ENCODE results near the gene GNAL. TPM values are rescaled to one million over a fixed set of nuclear protein-coding genes. Genes with fewer than 3 reads are reported as not detected.

The GNAL gene
- total RNA-seq, 1 experiment from 2014 or later = 0.06 TPM

DNA sequence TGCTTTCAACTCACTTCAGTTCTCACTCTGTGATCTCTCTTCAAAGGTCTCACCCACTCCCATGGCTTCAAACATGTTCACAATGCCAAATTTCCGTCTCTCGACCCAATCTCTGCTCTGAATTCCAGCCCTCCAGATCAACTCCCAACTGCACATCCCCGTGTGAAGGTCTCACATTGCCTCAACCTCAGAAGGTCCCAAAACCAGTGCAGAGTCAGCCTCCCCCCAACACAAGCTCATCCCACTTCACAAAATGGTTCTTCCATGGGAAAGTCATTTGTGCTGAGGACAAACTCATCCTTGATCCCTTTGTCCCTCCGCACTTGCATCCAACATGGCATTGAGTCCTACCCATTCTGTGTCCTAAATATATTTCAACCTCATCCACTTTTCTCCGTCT is 31.0 kb upstream of the GNAL start:
- CTCF ChIA-PET = no interaction called here
- no peak overlapping the region for H3K27ac ChIP-seq (ENCODE audit: low read depth, low read length, poor library complexity, severe bottlenecking)
- no peaks in the 10 kb centered on the region for H3K36me3 ChIP-seq (ENCODE audit: insufficient read depth, low read length, poor library complexity, severe bottlenecking)
- peaks cover 79% of the 10 kb centered on the region for H3K27me3 ChIP-seq (replicated peaks; ENCODE audit: insufficient read depth, low read depth, low read length, poor library complexity)
- H3K4me1 ChIP-seq (ENCODE audit: insufficient read depth, low read length, poor library complexity, severe bottlenecking) = no peaks in the 10 kb centered on the region
- DNase-seq (ENCODE audit: low spot score) = no peak
- no peaks in the 10 kb centered on the region for H3K9me3 ChIP-seq (ENCODE audit: low read depth, low read length, poor library complexity, severe bottlenecking)
- no peak for TF ChIP-seq EZH2 (IDR thresholded peaks at IDR 0.05; ENCODE audit: borderline replicate concordance, low read depth, low read length, poor library complexity, severe bottlenecking)
- TF ChIP-seq, protein P1, sequence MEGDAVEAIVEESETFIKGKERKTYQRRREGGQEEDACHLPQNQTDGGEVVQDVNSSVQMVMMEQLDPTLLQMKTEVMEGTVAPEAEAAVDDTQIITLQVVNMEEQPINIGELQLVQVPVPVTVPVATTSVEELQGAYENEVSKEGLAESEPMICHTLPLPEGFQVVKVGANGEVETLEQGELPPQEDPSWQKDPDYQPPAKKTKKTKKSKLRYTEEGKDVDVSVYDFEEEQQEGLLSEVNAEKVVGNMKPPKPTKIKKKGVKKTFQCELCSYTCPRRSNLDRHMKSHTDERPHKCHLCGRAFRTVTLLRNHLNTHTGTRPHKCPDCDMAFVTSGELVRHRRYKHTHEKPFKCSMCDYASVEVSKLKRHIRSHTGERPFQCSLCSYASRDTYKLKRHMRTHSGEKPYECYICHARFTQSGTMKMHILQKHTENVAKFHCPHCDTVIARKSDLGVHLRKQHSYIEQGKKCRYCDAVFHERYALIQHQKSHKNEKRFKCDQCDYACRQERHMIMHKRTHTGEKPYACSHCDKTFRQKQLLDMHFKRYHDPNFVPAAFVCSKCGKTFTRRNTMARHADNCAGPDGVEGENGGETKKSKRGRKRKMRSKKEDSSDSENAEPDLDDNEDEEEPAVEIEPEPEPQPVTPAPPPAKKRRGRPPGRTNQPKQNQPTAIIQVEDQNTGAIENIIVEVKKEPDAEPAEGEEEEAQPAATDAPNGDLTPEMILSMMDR (conservative IDR thresholded peaks at IDR 0.05; ENCODE audit: low read depth, low read length) = no peak
- no peak overlapping the region for H3K4me3 ChIP-seq (ENCODE audit: low read depth, low read length, poor library complexity, severe bottlenecking)
- no TSS peak for BruUV-seq (replicated peaks)
- POLR2A ChIA-PET (ENCODE audit: low non-redundant PET) = no interaction called here
- intact Hi-C loops (cut with micrococcal nuclease; ENCODE audit: unreplicated experiment) = loop anchor here (5.0 to 10.0 kb wide), 4 partner anchors 69 to 579 kb away; no protein-coding TSS in a partner anchor

DNA sequence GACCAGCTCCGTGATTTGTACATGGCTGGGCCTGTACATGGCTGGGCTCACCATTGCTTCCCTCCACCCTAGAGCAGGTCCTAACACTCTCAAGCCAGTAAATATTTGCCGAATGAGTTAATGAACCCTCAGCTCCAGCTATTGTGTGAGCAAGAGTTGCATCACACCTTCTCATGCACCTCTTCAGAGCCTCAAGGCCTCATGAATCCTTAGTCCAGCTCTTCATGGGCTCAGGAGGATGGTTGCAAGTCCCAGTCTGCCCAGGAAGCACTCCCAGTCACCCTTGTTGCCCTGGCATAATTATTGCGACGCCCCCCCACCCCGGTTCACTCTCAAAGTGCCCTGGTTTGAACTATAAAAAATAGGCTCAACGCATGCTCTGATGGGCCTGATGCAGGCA is 30.1 kb upstream of the GNAL start:
- ChIA-PET CTCF (no interaction called here), POLR2A (ENCODE audit: low non-redundant PET) (no interaction called here)
- Histone ChIP-seq H3K36me3 (ENCODE audit: insufficient read depth, low read length, poor library complexity, severe bottlenecking) (no peaks in the 10 kb centered on the region), H3K9me3 (ENCODE audit: low read depth, low read length, poor library complexity, severe bottlenecking) (no peaks in the 10 kb centered on the region), H3K27me3 (replicated peaks; ENCODE audit: insufficient read depth, low read depth, low read length, poor library complexity) (peaks cover 79% of the 10 kb centered on the region), H3K4me1 (ENCODE audit: insufficient read depth, low read length, poor library complexity, severe bottlenecking) (no peaks in the 10 kb centered on the region), H3K4me3 (ENCODE audit: low read depth, low read length, poor library complexity, severe bottlenecking) (no peak overlapping the region), H3K27ac (ENCODE audit: low read depth, low read length, poor library complexity, severe bottlenecking) (no peak overlapping the region)
- no TSS peak for BruUV-seq (replicated peaks)
- no peak for TF ChIP-seq EZH2 (IDR thresholded peaks at IDR 0.05; ENCODE audit: borderline replicate concordance, low read depth, low read length, poor library complexity, severe bottlenecking)
- TF ChIP-seq, protein P1 (conservative IDR thresholded peaks at IDR 0.05; ENCODE audit: low read depth, low read length) = no peak
- intact Hi-C loops (cut with micrococcal nuclease; ENCODE audit: unreplicated experiment) = loop anchor here (5.0 to 10.0 kb wide), 4 partner anchors 68 to 578 kb away; no protein-coding TSS in a partner anchor
- no peak for DNase-seq (ENCODE audit: low spot score)

DNA sequence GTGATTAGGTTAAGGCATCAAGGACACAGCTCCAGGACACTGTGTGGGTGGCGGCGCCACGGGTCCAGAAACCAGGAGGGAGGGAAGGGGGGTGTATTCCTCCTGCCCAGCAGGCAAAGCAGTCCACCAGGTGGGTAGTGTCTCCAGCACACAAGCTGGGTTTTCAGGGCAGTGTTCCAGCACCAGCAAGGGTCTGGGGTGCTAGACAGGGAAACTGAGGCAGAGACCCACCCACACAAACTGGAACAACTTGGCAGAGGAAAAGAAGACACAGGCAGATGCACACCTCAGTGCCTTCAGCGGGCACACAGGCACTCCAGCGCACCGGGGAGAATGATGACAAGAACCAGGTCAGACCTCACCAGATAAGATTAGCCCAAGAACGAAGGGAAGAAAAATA is 28.4 kb upstream of the GNAL start:
- H3K27ac ChIP-seq (ENCODE audit: low read depth, low read length, poor library complexity, severe bottlenecking) = no peak overlapping the region
- no peak overlapping the region for H3K4me3 ChIP-seq (ENCODE audit: low read depth, low read length, poor library complexity, severe bottlenecking)
- ChIA-PET POLR2A (ENCODE audit: low non-redundant PET) (no interaction called here), CTCF (no interaction called here)
- intact Hi-C loops (cut with micrococcal nuclease; ENCODE audit: unreplicated experiment) = no loop called here
- no peak for DNase-seq (ENCODE audit: low spot score)
- peaks cover 87% of the 10 kb centered on the region for H3K27me3 ChIP-seq (replicated peaks; ENCODE audit: insufficient read depth, low read depth, low read length, poor library complexity)
- H3K36me3 ChIP-seq (ENCODE audit: insufficient read depth, low read length, poor library complexity, severe bottlenecking) = no peaks in the 10 kb centered on the region
- no TSS peak for BruUV-seq (replicated peaks)
- no peaks in the 10 kb centered on the region for H3K4me1 ChIP-seq (ENCODE audit: insufficient read depth, low read length, poor library complexity, severe bottlenecking)
- TF ChIP-seq, protein P1 (conservative IDR thresholded peaks at IDR 0.05; ENCODE audit: low read depth, low read length) = no peak
- no peaks in the 10 kb centered on the region for H3K9me3 ChIP-seq (ENCODE audit: low read depth, low read length, poor library complexity, severe bottlenecking)

All from A673 (cell line).